ENCODE measurements around the gene MPRIP.

The MPRIP gene

DNA sequence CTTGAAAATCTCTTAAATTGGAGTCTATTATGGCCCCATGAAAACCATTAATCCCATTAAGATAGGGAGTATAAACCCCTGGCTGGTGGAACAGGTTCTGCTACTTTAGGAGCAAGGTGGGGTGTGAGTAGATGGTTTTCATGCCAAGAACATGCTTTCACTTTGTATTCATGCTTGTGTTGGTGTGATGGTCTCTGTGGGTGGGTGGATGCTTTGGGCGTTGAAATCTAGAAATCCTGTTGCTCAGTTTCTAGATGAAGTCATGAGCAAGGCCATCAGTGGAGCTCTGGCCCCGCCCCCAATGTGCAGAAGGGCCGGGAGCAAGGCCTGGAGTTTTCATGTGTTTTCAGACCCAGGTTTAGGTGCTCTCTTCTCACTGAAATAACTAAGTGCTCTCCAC, 143.8 kb downstream of the MPRIP start:
- no peaks in the 10 kb centered on the region for H3K27me3 ChIP-seq
- H3K4me3 ChIP-seq (ENCODE audit: low read depth in 1 of 2, low read length in 1 of 2) = no peak overlapping the region
- H3K4me1 ChIP-seq (ENCODE audit: control insufficient read depth in 1 of 2, insufficient read depth in 1 of 2, low read depth in 1 of 2, low read length in 1 of 2) = peaks cover 55% of the 10 kb centered on the region in 2 experiments
- TF ChIP-seq, protein P1, sequence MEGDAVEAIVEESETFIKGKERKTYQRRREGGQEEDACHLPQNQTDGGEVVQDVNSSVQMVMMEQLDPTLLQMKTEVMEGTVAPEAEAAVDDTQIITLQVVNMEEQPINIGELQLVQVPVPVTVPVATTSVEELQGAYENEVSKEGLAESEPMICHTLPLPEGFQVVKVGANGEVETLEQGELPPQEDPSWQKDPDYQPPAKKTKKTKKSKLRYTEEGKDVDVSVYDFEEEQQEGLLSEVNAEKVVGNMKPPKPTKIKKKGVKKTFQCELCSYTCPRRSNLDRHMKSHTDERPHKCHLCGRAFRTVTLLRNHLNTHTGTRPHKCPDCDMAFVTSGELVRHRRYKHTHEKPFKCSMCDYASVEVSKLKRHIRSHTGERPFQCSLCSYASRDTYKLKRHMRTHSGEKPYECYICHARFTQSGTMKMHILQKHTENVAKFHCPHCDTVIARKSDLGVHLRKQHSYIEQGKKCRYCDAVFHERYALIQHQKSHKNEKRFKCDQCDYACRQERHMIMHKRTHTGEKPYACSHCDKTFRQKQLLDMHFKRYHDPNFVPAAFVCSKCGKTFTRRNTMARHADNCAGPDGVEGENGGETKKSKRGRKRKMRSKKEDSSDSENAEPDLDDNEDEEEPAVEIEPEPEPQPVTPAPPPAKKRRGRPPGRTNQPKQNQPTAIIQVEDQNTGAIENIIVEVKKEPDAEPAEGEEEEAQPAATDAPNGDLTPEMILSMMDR (IDR thresholded peaks at IDR 0.05) = no peak
- peak overlapping the region; percentile 86 for H3K27ac ChIP-seq
- peaks cover 19% of the 10 kb centered on the region for H3K36me3 ChIP-seq
- H3K9me3 ChIP-seq = no peaks in the 10 kb centered on the region

DNA sequence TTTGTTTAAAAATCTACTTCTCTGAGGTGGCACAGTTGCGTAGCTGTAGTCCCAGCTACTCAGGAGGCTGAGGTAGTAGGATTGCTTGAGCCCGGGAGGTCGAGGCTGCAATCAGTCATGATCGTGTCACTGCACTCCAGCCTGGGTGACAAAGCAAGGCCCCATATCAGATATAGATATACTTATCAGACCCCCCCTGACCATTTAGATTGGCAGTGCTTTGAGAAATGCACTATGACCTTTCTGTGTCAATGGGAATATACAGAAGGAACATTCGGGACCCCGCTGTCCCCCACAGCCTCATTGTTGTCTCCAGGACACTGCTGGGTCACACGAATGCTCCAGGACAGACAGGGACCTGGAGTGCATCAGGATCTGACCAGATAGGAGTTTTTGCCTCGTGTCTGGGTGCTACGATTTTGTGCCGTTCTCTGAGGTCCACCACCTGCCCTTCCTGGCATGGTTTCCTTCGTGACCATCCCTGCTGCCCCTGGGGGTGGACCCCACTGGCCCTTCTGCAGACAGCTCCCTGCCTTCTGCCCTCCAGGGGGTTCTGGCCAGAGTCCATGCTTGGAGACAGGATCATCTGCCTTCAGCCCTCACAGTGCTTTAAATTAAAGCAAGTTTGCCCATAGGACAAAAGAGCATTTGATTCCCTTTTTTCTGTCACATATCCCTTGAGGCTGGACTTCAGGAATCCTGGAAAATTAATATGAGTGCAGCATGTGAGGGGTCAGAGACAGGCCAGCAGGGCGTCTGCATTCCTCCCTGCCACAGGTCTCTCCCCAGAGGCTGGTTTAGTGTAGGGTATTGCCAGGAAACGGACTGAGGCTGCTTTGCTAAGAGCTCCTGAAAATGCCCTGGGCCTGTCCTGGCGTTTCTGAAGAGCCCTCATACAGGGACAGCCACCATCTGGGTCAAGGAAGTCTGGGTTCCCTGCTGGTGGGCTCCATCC, 144.6 kb downstream of the MPRIP start:
- Histone ChIP-seq H3K27me3 (no peaks in the 10 kb centered on the region), H3K4me3 (ENCODE audit: low read depth in 1 of 2, low read length in 1 of 2) (no peak overlapping the region), H3K27ac (peak overlapping the region; percentile 86), H3K4me1 (ENCODE audit: control insufficient read depth in 1 of 2, insufficient read depth in 1 of 2, low read depth in 1 of 2, low read length in 1 of 2) (peaks cover 55% of the 10 kb centered on the region in 2 experiments), H3K36me3 (peaks cover 11% of the 10 kb centered on the region), H3K9me3 (no peaks in the 10 kb centered on the region)
- TF ChIP-seq, protein P1 (IDR thresholded peaks at IDR 0.05) = no peak

DNA sequence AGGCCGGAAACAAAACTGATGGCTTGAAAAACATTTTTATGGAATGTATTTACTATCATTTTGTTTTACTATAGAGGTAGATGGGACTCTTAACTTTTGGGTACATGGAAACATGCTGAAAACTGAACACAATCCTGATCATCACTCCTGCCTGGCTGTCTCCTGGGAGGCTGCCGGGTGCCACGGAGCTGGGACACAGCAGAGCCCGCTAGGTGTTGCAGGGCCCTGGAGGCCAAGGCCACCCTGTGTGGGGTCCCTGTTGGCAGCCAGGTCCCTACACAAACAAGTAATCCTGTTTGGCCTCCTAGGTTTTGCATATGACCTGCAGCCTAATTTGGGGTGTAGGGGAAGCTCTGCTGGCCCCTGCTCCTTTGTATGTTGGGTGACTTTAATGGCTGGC, 146.3 kb downstream of the MPRIP start:
- no peaks in the 10 kb centered on the region for H3K27me3 ChIP-seq
- no peaks in the 10 kb centered on the region for H3K36me3 ChIP-seq
- no peaks in the 10 kb centered on the region for H3K9me3 ChIP-seq
- peaks cover 42 to 43% of the 10 kb centered on the region in 2 experiments for H3K4me1 ChIP-seq (ENCODE audit: control insufficient read depth in 1 of 2, insufficient read depth in 1 of 2, low read depth in 1 of 2, low read length in 1 of 2)
- H3K27ac ChIP-seq = no peak overlapping the region
- TF ChIP-seq, protein P1 (IDR thresholded peaks at IDR 0.05) = no peak
- no peak overlapping the region for H3K4me3 ChIP-seq (ENCODE audit: low read depth in 1 of 2, low read length in 1 of 2)

DNA sequence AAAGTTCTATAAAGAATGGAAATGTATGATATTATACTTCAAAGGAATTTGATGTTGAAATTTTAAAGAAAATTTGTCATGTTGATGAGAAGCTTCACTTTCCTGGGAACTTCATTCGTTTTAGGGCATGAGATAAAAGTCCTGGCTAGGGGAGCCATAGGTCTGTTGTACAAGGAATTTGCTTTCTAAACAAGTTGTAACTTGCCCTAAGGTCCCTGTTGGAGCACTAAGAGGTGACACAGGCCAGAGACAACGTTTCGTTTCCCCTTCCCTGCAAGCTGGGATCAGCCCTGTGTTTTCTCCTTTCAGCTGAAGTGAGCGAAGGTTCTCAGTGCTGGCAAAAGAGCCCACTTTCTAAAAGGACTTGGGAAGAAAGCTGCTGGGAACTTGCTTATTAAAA, 147.3 kb downstream of the MPRIP start:
- H3K27ac ChIP-seq = no peak overlapping the region
- H3K4me1 ChIP-seq (ENCODE audit: control insufficient read depth in 1 of 2, insufficient read depth in 1 of 2, low read depth in 1 of 2, low read length in 1 of 2) = peaks cover 32 to 34% of the 10 kb centered on the region in 2 experiments
- no peak overlapping the region for H3K4me3 ChIP-seq (ENCODE audit: low read depth in 1 of 2, low read length in 1 of 2)
- TF ChIP-seq, protein P1 (IDR thresholded peaks at IDR 0.05) = no peak
- H3K36me3 ChIP-seq = no peaks in the 10 kb centered on the region
- no peaks in the 10 kb centered on the region for H3K9me3 ChIP-seq
- no peaks in the 10 kb centered on the region for H3K27me3 ChIP-seq

DNA sequence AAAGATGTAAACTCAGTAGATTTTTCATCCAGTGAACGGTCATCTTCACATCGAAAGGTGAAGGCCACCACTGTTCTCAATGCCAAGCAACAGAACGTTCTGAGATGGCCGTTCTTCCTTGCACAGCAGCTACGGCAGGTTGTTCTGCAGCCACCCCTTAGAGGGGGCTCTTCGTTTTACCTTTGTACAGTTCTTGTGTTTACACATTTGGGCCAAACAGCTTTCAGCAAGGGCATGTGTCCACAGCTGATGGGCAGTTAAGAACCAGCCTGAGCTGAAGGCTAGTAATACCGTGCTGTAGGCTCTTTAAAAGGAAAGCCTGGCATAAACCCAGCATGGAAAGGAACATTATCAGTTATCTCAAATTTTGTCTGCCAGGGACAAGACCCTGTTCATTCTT, 147.9 kb downstream of the MPRIP start:
- Histone ChIP-seq H3K36me3 (no peaks in the 10 kb centered on the region), H3K4me1 (ENCODE audit: control insufficient read depth in 1 of 2, insufficient read depth in 1 of 2, low read depth in 1 of 2, low read length in 1 of 2) (peaks cover 26 to 27% of the 10 kb centered on the region in 2 experiments), H3K9me3 (no peaks in the 10 kb centered on the region), H3K27me3 (no peaks in the 10 kb centered on the region), H3K27ac (no peak overlapping the region), H3K4me3 (ENCODE audit: low read depth in 1 of 2, low read length in 1 of 2) (no peak overlapping the region)
- TF ChIP-seq, protein P1 (IDR thresholded peaks at IDR 0.05) = no peak

All from neutrophil (primary cell).